ENCODE results near the gene IL17D. TPM values are rescaled to one million over a fixed set of nuclear protein-coding genes. Genes with fewer than 3 reads are reported as not detected.

Gene IL17D
- total and polyA plus RNA-seq, 7 donors: 1.0 to 78.9 (median 7.7) TPM

DNA sequence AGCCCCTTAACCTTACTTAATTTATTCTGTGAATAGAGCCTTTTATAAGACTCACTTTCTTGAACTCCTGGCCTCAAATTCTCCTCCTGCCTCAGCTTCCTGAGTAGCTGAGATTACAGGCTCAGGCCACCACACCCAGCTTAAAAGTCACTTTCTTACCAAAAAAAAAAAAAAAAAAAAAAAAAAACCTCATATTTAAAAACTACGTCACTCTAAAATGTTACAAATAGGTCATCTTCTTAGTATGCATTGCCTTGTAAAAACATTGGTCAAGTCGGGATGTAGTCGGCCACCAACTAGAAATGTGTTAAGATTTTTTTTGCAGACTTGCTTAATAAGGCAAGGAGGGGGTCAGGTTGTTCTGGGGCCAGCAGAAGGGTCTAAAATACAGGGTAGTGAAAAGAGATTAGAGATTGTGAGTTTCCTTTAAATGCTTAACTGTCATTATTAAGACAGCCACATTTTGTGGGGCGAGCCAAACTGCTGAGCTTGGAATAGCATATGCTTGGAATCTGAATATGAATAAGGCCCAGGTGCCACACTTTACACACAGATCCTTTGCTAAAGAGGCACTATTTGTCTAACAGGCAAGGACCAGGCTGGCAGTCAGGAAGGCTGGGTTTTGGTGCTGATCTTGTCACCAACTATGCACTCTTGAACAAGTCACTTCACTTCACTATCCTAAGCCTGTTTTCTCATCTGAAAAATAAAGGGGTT is 16.5 kb upstream of the IL17D start:
- 84 to 85% (median 84%) methylated on average over 4 of the region's 4 CpGs for WGBS, 3 donors
- no peak for ATAC-seq

DNA sequence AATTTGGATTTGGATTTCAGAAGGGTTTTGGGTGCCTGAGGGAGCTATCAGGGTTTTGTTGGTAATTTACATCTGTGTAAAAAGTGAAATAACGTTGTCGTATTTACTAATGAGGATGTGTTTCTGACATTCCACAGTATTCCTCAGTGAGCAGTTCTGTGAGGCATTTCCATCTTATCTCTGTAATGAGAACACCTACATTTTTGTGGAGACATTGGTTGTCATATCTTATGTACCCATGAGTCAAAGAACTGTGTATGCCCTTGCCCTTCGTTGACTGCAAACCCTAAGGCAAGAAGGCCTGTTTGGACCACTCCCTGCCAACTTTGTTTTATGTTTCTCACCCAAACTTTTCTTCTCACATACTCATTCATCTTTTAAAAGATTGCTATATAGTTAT is 14.2 kb upstream of the IL17D start:
- TF ChIP-seq, protein P1, sequence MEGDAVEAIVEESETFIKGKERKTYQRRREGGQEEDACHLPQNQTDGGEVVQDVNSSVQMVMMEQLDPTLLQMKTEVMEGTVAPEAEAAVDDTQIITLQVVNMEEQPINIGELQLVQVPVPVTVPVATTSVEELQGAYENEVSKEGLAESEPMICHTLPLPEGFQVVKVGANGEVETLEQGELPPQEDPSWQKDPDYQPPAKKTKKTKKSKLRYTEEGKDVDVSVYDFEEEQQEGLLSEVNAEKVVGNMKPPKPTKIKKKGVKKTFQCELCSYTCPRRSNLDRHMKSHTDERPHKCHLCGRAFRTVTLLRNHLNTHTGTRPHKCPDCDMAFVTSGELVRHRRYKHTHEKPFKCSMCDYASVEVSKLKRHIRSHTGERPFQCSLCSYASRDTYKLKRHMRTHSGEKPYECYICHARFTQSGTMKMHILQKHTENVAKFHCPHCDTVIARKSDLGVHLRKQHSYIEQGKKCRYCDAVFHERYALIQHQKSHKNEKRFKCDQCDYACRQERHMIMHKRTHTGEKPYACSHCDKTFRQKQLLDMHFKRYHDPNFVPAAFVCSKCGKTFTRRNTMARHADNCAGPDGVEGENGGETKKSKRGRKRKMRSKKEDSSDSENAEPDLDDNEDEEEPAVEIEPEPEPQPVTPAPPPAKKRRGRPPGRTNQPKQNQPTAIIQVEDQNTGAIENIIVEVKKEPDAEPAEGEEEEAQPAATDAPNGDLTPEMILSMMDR (IDR thresholded peaks at IDR 0.05): no peak
- ATAC-seq (no peak), DNase-seq (no peak)
- Histone ChIP-seq H3K4me3 (no peak overlapping the region), H3K4me1 (no peaks in the 10 kb centered on the region), H3K27ac (no peak overlapping the region), H3K27me3 (ENCODE audit: insufficient read depth in 3 of 3, low read length in 2 of 3) (no peaks in the 10 kb centered on the region), H3K9me3 (no peaks in the 10 kb centered on the region), H3K36me3 (ENCODE audit: insufficient read depth in 1 of 2, low read depth in 1 of 2) (peaks cover 0 to 23% of the 10 kb centered on the region in 2 donors)
- intact Hi-C loops (cut with DNase I): no loop called here
- 95 to 96% (median 96%) methylated on average over 3 of the region's 3 CpGs for WGBS, 3 donors

More for the DNA sequence above, 16.5 kb upstream of the IL17D start:
- intact Hi-C loops (cut with DNase I): no loop called here
- H3K9me3 ChIP-seq: no peaks in the 10 kb centered on the region
- peaks cover 0 to 23% of the 10 kb centered on the region in 2 donors for H3K36me3 ChIP-seq (ENCODE audit: insufficient read depth in 1 of 2, low read depth in 1 of 2)
- TF ChIP-seq, protein P1 (IDR thresholded peaks at IDR 0.05): no peak
- DNase-seq: no peak
- no peak overlapping the region for H3K27ac ChIP-seq
- no peak overlapping the region for H3K4me3 ChIP-seq
- H3K27me3 ChIP-seq (ENCODE audit: insufficient read depth in 3 of 3, low read length in 2 of 3): no peaks in the 10 kb centered on the region
- no peaks in the 10 kb centered on the region for H3K4me1 ChIP-seq

DNA sequence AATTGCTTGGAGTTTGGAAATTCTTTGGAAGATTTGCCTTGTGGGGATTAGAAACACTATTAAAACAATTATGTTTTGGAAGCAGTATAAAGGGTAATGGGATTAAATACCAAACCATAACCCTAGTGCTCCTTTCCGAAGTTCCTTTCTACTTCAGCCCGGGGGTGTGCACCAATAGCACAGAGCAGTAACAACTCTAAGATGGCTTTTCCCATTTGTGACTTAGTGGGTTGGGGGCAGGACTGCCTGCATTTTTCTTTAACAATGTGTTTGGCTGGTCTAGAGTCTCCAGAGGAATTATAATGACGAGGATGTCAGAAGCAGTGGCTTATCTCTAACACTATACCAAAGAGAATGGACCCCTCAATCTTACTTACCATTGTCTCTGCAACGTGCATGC is 11.9 kb upstream of the IL17D start:
- no peaks in the 10 kb centered on the region for H3K4me1 ChIP-seq
- DNase-seq: no peak
- 68 to 70% (median 70%) methylated on average over 4 of the region's 4 CpGs for WGBS, 3 donors
- peaks cover 0 to 23% of the 10 kb centered on the region in 2 donors for H3K36me3 ChIP-seq (ENCODE audit: insufficient read depth in 1 of 2, low read depth in 1 of 2)
- H3K27me3 ChIP-seq (ENCODE audit: insufficient read depth in 3 of 3, low read length in 2 of 3): no peaks in the 10 kb centered on the region
- H3K27ac ChIP-seq: no peak overlapping the region
- intact Hi-C loops (cut with DNase I): loop anchor here in 1 of 2 donors (10.0 kb wide), 1 partner anchor 197 kb away; no protein-coding TSS in a partner anchor
- TF ChIP-seq, protein P1 (IDR thresholded peaks at IDR 0.05): no peak
- no peak for ATAC-seq
- H3K4me3 ChIP-seq: no peak overlapping the region
- no peaks in the 10 kb centered on the region for H3K9me3 ChIP-seq

DNA sequence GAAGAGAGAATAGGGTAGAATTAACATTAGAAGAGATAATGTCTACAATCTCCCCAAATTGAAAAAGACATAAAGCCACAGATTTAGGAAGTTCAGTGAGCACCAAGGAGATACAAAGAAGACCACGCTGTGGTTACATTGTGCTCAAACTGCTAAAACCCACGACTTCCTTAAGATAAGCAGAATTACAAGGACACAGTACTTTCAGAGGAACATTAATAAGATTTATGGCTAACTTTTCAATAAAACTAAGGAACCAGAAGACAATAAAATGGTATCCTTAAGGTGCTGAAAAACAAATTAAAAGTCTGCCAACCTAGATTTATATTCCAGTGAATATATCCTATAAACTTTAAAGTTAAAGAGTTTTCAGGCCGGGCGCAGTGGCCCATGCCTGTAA is 7.4 kb upstream of the IL17D start:
- Histone ChIP-seq H3K27me3 (ENCODE audit: insufficient read depth in 3 of 3, low read length in 2 of 3) (peaks cover 0 to 13% (median 0%) of the 10 kb centered on the region in 3 donors), H3K4me1 (no peaks in the 10 kb centered on the region), H3K27ac (no peak overlapping the region), H3K4me3 (no peak overlapping the region), H3K36me3 (ENCODE audit: insufficient read depth in 1 of 2, low read depth in 1 of 2) (peaks cover 0 to 5% of the 10 kb centered on the region in 2 donors), H3K9me3 (no peaks in the 10 kb centered on the region)
- TF ChIP-seq, protein P1 (IDR thresholded peaks at IDR 0.05): no peak
- WGBS, 3 donors: 67 to 76% (median 69%) methylated on average over 4 of the region's 4 CpGs
- DNase-seq (no peak), ATAC-seq (no peak)
- intact Hi-C loops (cut with DNase I): loop anchor here in 1 of 2 donors (10.0 kb wide), 1 partner anchor 201 kb away; no protein-coding TSS in a partner anchor
